Lower leg skin (tissue), 4 donors: Measurements from ENCODE around the gene CACNB4. TPM values are rescaled to one million over a fixed set of nuclear protein-coding genes. Genes with fewer than 3 reads are reported as not detected.

Experiments
- DNase-seq, 2 donors: peaks; one replicate each; pipeline ENCODE4 v3.0.0-alpha.2; 2019; ENCODE audit warnings: low spot score in 2 of 2
- H3K4me3 ChIP-seq: fragments of 200-600 bp; sonication (generic); 2 replicates; pipeline ENCODE4 v1.5.1; 2017; ENCODE audit warnings: mild to moderate bottlenecking, low read depth; ENCODE audit not compliant: poor library complexity, severe bottlenecking
- POLR2A ChIP-seq, 2 donors: fragments of 450-650 bp; IDR thresholded peaks; one replicate each; pipeline ENCODE4 v1.6.1; 2016 to 2017; ENCODE audit warnings: antibody characterized with exemption in 2 of 2, mild to moderate bottlenecking in 1 of 2, moderate library complexity in 1 of 2
- WGBS, 2 donors: methylation state at CpG; one replicate each; pipeline ENCODE4 v1.1.5; 2018; 5-methylcytosine and 5-hydroxymethylcytosine counted together
- intact Hi-C: fragments of 100-400 bp; cut with DNase I; formaldehyde crosslinking; loops from one replicate; pipeline ENCODE4 v1.15.0; 2023; ENCODE audit warnings: low total_unique reads
- total RNA-seq, 4 donors: library from RNA; depleted of rRNA; stranded (reverse); fragments of >200 nt; gene quantifications; one replicate each; pipeline ENCODE4 v1.1.0, GENCODE V29; 2016
- TF ChIP-seq, protein P1 (sequence below), 3 donors: fragments of 450-650 bp; IDR thresholded peaks; one replicate each; pipeline ENCODE4 v1.5.1; 2016; ENCODE audit warnings: antibody characterized with exemption in 3 of 3, mild to moderate bottlenecking in 3 of 3, moderate library complexity in 2 of 3

Gene CACNB4
- 1 to 10 TPM; 2.4 to 6.3 (median 3.5) TPM for total RNA-seq

GRCh38 chr2:152098496-152099366 lies at the start of gene CACNB4:
CACNB4 (minus strand) TSS chr2:152099044.
- peak within 1 kb of the TSS; percentile 49 for H3K4me3 ChIP-seq
- intact Hi-C loops, result no loop called here
- 0 to 1% methylated on average over 61 to 66 of the region's 73 CpGs for WGBS, 2 donors
- DNase-seq, result no peak
- TF ChIP-seq, protein P1, sequence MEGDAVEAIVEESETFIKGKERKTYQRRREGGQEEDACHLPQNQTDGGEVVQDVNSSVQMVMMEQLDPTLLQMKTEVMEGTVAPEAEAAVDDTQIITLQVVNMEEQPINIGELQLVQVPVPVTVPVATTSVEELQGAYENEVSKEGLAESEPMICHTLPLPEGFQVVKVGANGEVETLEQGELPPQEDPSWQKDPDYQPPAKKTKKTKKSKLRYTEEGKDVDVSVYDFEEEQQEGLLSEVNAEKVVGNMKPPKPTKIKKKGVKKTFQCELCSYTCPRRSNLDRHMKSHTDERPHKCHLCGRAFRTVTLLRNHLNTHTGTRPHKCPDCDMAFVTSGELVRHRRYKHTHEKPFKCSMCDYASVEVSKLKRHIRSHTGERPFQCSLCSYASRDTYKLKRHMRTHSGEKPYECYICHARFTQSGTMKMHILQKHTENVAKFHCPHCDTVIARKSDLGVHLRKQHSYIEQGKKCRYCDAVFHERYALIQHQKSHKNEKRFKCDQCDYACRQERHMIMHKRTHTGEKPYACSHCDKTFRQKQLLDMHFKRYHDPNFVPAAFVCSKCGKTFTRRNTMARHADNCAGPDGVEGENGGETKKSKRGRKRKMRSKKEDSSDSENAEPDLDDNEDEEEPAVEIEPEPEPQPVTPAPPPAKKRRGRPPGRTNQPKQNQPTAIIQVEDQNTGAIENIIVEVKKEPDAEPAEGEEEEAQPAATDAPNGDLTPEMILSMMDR (IDR thresholded peaks at IDR 0.05), result no peak
- no peak for TF ChIP-seq POLR2A (IDR thresholded peaks at IDR 0.05)

DNA sequence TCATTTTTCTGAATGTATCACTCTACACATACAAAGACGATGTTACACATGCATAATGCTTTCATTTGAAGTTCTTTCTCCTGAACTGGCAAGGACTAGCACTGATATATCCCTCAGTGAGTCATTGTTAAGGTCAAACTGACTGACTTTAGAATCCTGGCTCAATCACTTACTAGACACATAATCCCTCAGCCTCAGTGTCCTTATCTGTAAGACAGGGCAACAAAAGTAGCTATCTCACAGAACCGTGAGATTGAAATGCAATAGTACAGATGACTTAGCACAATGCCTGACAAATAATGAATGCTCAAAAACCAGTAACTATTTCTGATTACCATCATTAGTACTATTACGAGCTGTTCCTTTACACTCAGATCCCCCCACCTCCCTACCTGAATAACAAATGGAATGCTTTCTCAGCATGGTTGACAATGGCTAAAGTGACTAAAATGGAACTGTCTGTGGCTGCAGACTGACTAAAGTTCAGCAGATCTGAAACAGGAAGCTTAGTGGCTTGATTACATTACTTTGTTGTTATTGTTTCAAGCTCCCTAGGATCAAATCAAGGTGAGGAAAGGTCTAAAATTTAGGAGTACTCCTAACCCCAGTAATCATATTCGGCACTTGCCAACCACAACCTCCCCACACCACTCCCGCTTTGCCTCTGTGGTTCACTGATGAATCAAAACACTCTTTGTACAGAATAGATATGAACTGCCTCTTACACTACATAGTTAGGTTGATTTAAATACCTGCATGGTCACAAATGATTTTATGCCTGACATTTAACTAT lies 35.8 kb upstream of the CACNB4 start:
- WGBS, 2 donors, result 74 to 83% methylated on average over 5 of the region's 5 CpGs
- intact Hi-C loops, result no loop called here
- TF ChIP-seq, protein P1 (IDR thresholded peaks at IDR 0.05), result no peak
- no peak for TF ChIP-seq POLR2A (IDR thresholded peaks at IDR 0.05)
- DNase-seq, result no peak
- H3K4me3 ChIP-seq, result no peak overlapping the region

DNA sequence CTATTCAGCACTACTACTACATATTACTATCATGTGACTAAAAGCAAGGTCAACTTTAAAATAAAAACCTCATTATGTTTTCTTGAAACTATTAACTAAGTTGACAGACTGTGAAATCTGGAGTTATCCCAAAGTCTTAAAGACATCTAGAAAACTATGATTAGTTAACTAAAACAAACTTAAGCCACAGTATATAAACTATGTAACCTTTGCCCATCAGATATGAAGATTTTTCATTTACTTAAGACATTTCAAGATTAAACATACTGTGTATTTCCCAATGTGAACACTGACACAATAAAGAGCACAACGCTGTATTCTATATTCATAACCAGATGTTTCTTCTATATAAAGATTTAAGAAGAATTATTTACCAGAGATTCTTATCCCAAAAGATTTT lies 33.5 kb upstream of the CACNB4 start:
- intact Hi-C loops, result no loop called here
- no peak for DNase-seq
- TF ChIP-seq POLR2A (IDR thresholded peaks at IDR 0.05), result no peak
- TF ChIP-seq, protein P1 (IDR thresholded peaks at IDR 0.05), result no peak
- 51 to 61% methylated on average over 1 of the region's 1 CpG for WGBS, 2 donors
- H3K4me3 ChIP-seq, result no peak overlapping the region

DNA sequence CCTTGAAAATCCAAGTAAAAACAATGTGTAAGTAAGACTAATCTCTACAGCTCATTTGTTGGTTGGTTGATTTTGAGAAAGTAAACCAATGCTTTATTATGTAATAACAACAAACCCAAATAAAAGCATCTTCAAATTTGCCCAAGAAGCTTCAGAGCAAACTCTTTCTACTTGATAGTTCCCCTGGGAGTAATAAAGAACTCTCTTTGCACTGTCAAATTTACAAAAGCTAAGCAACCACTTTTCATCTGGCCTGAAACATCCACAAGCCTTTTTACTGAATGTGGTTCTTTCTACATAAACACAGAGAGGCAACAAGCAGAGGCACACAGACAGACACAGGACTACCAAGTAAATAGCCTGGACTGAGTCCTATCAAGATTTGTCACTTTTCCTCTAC lies 28.8 kb upstream of the CACNB4 start:
- no peak for DNase-seq
- no peak for TF ChIP-seq POLR2A (IDR thresholded peaks at IDR 0.05)
- TF ChIP-seq, protein P1 (IDR thresholded peaks at IDR 0.05), result no peak
- intact Hi-C loops, result no loop called here
- H3K4me3 ChIP-seq, result no peak overlapping the region

GRCh38 chr2:152126664-152127063 lies 27.8 kb upstream of the CACNB4 start:
- intact Hi-C loops, result no loop called here
- no peak for TF ChIP-seq POLR2A (IDR thresholded peaks at IDR 0.05)
- TF ChIP-seq, protein P1 (IDR thresholded peaks at IDR 0.05), result no peak
- 89 to 96% methylated on average over 4 of the region's 4 CpGs for WGBS, 2 donors
- DNase-seq, result no peak
- no peak overlapping the region for H3K4me3 ChIP-seq
